HG03558 (cell line): Measurements from ENCODE around the gene DOK4.

Experiments used
- ATAC-seq: cut with Tn5 transposase; IDR thresholded peaks from one replicate; pipeline ENCODE4 v1.9.1; 2021; ENCODE audit warnings: moderate number of reproducible peaks; ENCODE audit not compliant: unreplicated experiment; ENCODE audit errors: extremely low read depth

Gene DOK4

GRCh38 chr16:57485916-57486857, at the start of gene DOK4:
Gene DOK4, minus strand, starts transcription at chr16:57486493. Its CDS starts 6,986 bp downstream, at chr16:57479507.
- peak; percentile 55 for ATAC-seq

DNA sequence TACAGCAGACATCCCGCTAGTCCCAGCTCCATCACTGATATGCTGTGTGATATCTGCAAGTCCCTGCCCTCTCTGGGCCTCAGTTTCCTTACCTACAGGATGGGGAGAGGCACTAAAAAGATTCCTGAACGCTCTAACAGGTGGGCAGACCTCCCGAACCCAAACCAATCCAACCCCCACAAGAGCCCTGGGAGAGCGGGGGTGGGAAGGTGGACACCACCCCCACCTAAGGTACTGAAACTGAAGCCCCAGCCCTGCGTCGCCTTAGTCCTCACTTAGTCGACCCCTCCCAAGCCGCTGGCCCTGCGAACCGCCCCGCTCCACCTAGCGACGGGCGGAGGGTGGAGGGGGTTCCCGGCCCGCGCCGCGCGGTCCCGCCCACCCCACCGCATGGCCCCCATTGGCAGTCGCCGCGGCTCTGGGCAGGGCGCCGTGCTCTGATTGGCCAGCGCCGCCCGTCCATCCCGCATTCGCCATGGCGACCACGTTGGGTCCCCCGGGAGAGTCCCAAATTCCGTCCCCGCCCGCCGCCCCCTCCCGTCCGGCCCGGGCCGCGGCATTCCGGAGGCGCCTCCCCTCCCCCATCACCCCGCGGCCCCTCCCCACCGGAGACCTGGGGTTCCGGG, 49.5 kb upstream of the DOK4 start:
- peak; percentile 26 for ATAC-seq

DNA sequence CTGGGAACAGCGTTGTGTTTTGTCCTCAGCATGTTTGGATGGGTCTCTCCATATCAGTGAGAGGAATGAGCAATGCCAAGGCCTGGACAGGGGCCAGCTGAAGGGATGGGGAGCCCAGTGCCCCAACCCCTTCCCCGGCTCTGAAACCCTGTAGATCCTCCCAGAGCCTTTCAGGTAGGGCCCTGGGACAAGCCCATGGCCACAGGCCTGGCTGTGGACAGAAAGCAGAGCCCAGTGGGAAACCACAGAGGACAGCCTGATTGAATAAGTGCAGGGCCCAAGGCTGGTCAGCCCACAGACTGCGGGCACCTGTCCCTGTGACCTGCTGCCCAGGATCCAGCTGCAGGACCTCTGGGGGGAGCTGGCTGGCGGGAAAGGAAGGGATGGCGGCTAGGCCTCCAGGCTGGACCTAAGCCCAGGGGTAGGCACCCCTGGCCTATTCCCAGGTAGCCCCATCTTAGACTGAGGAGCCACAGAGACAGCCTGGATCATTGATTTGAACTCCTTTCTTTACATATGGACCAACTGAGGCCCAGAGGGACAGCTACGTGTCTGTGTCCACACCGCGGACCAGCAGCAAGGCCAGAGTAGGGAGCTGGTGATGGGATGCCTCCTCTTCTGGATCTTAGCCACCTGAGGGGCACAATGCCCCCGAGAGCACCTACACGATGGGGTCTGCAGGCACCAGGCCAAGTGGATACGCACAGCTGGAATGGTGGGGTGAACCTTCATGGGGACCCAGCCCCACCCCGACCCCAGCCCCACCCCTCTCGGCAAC, 48.8 kb upstream of the DOK4 start:
- no peak for ATAC-seq

DNA sequence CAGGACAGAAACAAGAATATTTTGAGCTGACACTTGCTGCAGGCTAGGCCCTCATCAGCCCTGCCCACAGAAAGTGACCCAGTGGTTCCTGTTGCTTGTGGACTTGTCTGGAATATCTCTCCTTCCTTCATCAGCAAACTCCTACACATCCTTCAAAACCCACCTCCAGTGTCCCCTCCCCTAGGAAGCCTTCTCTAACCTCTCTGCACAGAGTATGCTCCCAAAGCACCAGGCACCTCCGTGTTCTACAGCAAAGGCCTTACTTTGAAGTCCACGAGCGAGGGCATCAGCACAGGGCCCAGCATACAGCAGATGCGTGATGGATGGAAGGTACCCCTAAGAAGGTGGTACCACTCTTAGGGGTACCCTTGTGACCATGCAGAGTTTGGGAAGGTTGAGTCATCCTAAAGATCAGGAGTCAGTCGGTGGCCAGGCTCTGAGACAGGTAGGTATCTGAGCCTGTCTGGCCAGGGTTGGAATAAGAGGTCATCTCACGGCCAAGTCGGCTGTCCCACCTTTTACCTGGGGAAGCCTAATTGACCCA, 48.1 kb upstream of the DOK4 start:
- no peak for ATAC-seq

DNA sequence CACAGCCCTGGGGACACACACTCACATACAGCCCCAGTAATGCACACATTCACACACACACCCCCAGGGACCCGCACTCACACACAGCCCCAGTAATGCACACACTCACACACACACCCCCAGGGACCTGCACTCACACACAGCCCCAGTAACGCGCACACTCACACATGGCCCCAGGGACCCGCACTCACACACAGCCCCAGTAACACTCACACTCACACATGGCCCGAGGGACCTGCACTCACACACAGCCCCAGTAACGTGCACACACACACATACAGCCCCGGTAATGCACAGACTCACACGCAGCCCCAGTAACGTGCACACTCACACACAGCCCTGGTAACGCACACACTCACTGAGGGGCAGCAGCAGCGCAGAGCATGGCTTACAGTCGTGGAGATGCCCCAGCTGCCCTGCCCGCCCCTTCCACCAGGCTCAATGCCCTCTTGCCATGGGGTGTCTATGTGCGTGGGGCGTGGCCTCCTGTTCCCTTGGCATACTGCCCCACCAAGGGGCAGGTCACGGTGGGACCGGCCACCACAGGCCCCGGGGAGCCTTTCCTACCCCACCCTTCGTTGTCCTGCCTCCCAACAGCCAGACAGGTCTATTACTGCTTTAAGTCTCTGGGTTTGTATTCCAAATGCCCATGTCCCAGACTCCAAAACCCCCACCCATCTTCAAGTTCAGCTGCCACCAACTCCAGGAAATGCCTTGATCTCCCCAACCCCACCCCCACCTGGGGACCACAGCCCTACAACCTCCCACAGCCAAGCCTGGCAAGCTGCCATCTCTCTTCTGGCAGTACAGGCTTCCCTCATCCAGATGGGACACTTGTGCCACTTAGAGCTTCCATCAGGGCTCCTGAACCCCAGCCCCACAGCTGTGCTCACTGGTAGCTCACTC, 47.4 kb upstream of the DOK4 start:
- no peak for ATAC-seq

DNA sequence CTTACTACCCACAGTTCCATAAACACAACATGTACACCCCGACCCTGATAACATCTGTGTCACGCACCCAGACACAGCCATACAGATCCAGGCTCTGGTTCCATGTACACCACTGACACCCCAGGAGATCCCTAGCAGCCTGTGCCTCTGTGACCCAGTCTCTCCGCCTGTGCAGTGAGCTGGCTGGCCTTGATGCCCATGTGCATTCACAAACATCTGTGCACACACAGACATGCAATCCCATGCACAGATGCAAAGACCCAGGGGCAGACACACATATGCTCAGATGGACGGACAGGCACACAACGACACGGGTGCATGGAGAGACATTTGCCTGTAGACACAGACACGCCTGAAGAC, 46.0 kb upstream of the DOK4 start:
- no peak for ATAC-seq

- ATAC-seq, result no peak
Measured at GRCh38 chr16:57531635-57532265, 45.5 kb upstream of the DOK4 start.

DNA sequence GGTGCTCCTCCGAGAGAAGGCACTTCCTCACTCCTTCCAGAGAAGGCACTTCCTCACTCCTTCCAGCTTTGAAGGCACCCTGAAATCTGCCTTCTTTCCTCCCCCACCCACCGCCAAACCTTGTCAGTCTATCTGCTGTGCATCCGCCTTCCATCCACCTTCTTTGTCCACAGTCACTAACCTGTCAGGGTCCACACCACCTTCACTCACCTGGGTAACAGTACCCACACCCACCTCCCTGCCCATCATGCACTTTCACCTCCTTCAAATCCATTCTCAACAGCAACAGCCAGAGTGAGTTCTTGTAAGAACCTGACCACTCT, 44.9 kb upstream of the DOK4 start:
- ATAC-seq, result no peak

GRCh38 chr16:57530522-57531252, 44.4 kb upstream of the DOK4 start:
- no peak for ATAC-seq

DNA sequence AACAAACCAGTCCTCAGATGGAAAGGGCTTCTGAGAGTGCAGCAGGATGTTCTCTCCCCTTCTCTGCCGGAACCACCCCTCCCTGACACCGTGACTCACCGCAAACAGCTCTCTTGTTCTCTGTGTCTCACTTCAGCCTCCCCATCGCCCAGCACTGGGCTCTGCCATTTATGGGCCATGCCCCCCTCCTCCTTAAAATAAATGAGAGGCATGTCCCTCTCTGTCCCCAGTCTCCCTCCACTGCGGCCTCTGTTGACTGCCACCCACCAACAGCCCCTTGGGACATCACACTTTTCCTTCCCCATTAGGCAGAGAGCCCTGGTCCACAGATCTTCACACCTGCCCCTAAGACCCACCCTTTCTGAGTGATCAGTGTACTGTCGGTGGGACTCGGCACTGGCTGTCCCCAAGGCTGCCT, 43.8 kb upstream of the DOK4 start:
- peak; percentile 61 for ATAC-seq

- ATAC-seq, result no peak
Measured at GRCh38 chr16:57529391-57530103, 43.3 kb upstream of the DOK4 start.

DNA sequence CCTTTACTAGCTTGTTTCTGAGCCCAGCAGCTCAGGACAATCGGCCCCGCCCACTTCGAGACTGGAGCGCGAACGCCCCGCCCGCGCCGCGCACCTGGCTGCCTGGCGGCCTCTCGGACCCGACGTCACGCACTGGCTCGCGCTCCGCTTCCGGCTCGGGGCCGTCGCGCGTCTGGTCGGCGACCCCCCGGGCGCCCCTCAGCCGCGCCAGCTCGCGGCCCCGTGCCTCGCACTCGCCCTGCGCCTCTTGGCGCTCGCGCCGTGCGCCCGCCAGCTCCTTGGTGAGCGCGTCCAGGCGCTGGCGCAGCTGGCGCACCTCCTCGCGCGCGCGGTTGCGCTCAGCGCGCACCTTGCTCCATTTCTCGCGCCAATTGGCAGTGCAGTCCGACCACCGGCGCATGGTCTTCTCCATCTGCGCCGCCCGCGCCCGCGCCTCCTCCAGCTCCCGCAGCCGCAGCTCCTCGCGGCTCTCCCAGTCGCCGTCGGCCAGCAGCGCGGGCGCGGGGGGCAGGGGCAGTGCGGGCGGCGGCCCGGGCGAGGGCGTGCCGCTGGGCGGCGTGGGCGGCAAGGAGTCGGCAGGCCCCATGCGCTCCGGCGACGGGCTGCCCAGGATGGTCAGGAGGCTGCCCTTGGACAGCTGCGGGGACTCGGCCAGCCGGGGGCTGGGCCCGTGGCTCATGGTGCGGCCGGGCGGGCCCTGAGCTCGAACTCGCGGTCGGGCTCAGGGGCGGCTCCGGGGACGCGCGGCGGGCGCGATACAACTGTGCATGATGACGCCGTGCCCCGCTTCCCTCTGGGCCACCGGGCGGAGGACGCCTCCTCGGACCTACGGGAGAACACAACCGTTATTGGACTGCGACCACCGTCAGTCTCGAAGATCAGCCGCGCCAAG, 42.5 kb upstream of the DOK4 start:
- ATAC-seq, result no peak

GRCh38 chr16:57527610-57528360, 41.5 kb upstream of the DOK4 start:
- no peak for ATAC-seq

- no peak for ATAC-seq
Measured at GRCh38 chr16:57527027-57527426, 40.7 kb upstream of the DOK4 start.

DNA sequence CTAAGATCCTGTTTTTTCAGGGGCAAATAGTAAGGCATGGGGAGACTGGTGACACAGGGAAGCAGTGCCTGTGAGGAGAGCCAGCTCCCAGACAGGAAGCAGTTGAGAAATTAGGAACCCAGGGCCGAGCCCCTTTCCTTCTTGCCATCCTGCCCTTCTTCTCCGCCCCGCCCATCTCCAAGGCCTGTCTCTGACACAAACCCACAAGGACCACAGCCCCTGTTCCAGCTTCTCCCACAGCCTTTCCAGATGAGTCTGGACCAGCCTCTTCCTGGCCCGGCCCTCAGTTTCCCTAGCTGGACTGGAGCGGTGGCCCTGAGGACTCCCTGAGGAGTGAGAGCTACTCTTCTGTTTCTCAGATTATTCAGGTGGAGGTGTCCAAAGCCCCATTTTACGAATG, 40.2 kb upstream of the DOK4 start:
- ATAC-seq, result no peak

DNA sequence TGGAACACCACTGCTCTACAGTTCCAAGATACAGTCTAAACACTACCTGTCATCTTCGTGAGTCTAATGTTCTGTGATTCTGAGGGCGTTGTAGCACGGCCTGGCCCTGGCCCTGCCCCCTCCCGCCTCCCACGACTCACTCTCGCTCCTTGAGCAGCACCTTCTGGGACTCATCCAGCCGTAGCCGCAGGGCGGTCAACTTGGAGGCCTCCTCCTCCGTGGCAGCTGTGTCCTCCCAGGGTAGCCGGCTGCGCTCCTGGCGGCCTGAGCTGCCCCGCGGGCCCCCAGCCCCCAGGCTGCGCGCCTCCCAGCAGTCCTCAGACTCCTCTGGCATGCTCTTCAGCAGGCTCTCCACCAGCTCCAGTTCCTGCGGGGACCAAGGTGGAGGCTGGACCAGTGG, 39.5 kb upstream of the DOK4 start:
- ATAC-seq, result no peak
